ENCODE results near the gene BIRC2.

The BIRC2 gene

DNA sequence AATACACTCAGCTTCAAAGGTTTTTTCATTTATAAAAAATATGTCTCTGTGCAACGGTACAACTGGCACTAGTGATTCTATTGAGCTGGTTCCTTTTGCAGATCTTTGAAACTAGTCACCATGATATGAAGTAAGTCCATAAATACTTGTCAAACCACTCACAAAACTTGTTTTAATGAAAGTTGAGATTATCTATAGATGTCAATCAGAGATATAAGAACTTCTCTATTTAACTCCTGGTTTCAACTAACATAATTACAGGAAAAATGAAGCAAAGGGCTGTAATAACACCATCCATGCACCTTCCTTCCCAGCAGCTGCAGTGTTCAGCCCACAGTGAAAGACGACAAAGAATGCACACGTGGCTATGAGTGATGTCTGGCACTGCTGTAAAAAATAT, 60.9 kb downstream of the BIRC2 start (continued):
- TF ChIP-seq, protein P1, sequence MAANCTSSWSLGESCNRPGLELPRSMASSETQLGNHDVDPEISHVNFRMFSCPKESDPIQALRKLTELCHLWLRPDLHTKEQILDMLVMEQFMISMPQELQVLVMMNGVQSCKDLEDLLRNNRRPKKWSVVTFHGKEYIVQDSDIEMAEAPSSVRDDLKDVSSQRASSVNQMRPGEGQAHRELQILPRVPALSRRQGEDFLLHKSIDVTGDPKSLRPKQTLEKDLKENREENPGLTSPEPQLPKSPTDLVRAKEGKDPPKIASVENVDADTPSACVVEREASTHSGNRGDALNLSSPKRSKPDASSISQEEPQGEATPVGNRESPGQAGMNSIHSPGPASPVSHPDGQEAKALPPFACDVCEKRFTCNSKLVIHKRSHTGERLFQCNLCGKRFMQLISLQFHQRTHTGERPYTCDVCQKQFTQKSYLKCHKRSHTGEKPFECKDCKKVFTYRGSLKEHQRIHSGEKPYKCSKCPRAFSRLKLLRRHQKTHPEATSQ (tag by site-specific recombination; IDR thresholded peaks at IDR 0.05), result no peak
- TF ChIP-seq ZNF311 (tag by site-specific recombination; IDR thresholded peaks at IDR 0.05; ENCODE audit: borderline replicate concordance) (no peak), ZNF501 (tag by site-specific recombination; IDR thresholded peaks at IDR 0.05) (no peak), ZIC2 (tag by site-specific recombination; IDR thresholded peaks at IDR 0.05) (no peak), ZNF350 (tag by site-specific recombination; IDR thresholded peaks at IDR 0.05) (no peak), ZNF664 (tag by site-specific recombination; IDR thresholded peaks at IDR 0.05) (no peak), MEIS1 (CRISPR knock-in tag; IDR thresholded peaks at IDR 0.05; ENCODE audit: borderline replicate concordance) (no peak), ZNF37A (tag by site-specific recombination; IDR thresholded peaks at IDR 0.05) (no peak), ZNF701 (tag by site-specific recombination; IDR thresholded peaks at IDR 0.05) (no peak), ZBTB20 (tag by site-specific recombination; IDR thresholded peaks at IDR 0.05) (no peak), ZNF366 (tag by site-specific recombination; conservative IDR thresholded peaks at IDR 0.05) (no peak), ZNF211 (tag by site-specific recombination; IDR thresholded peaks at IDR 0.05; ENCODE audit: low read depth) (no peak)

DNA sequence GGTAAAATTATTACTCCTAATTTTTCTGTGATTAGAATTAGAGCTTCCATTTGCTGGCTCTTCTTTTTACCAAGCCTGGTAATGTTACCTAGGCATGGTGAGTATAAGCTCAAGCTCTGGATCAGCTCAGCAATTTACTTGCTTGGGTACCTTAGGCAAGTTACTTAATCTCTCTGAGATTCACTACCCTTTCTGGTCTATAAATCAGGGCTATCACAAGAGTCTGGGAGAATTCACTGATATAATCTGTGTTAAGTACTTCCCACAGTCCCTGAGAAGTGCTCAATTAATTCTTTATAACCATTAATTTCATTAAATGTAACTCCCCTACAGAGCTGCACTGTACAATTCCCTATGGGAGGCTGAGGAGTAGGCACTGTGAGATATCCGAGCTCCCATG, 61.3 kb downstream of the BIRC2 start:
- ChIA-PET CTCF (interaction anchor here (0.6 to 3.8 kb wide), 2 partner anchors 18 to 88 kb away, joined by 3 to 22 read pairs; no protein-coding TSS in a partner anchor), POLR2A (no interaction called here)
- H3K27ac ChIP-seq (ENCODE audit: extremely low read depth, low read depth, low read length), result no peak overlapping the region
- TF ChIP-seq WT1 (tag by site-specific recombination; IDR thresholded peaks at IDR 0.05) (no peak), KLF7 (tag by site-specific recombination; IDR thresholded peaks at IDR 0.05; ENCODE audit: borderline replicate concordance) (no peak), ZIC2 (tag by site-specific recombination; IDR thresholded peaks at IDR 0.05) (no peak), EGR2 (tag by site-specific recombination; IDR thresholded peaks at IDR 0.05; ENCODE audit: low read depth) (no peak), ZSCAN23 (tag by site-specific recombination; IDR thresholded peaks at IDR 0.05) (no peak), ZNF558 (tag by site-specific recombination; IDR thresholded peaks at IDR 0.05) (no peak), ZNF214 (tag by site-specific recombination; IDR thresholded peaks at IDR 0.05; ENCODE audit: borderline replicate concordance) (no peak)
- TF ChIP-seq, protein P2, sequence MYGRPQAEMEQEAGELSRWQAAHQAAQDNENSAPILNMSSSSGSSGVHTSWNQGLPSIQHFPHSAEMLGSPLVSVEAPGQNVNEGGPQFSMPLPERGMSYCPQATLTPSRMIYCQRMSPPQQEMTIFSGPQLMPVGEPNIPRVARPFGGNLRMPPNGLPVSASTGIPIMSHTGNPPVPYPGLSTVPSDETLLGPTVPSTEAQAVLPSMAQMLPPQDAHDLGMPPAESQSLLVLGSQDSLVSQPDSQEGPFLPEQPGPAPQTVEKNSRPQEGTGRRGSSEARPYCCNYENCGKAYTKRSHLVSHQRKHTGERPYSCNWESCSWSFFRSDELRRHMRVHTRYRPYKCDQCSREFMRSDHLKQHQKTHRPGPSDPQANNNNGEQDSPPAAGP (tag by site-specific recombination; IDR thresholded peaks at IDR 0.05), result no peak
- H3K4me3 ChIP-seq (ENCODE audit: low read depth, low read length), result no peak overlapping the region
- peaks cover 0 to 10% of the 10 kb centered on the region in 2 experiments; a peak in 1 of 3 replicates for H3K36me3 ChIP-seq (ENCODE audit: control insufficient read depth in 2 of 2, insufficient read depth in 1 of 2, low read length in 2 of 2)
- H3K9me3 ChIP-seq (ENCODE audit: control insufficient read depth, insufficient read depth, low read depth, low read length), result no peaks in the 10 kb centered on the region
- 0 out of 2 replicates have a peak, but pooled peaks cover 2% of the 10 kb centered on the region for H3K4me1 ChIP-seq (ENCODE audit: control insufficient read depth, insufficient read depth, low read length)

DNA sequence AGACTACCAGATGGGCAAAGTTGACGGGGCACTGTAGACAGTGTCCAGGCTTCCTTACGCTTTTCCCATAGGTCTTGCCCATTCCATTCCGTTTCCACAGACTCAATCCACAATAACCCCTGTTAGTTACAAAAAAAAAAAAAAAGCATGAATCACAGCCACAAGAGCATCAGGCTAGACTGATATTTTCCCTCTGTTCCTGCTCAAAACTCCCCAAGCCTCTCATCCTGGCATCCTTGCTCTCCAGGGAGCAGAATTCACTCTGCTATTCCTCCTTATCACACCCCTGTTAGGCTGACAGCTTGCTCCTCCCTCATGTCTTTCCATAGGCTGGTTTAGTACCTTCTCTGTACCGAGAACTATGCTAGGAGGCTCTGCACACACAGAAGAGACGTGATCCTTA, 63.4 kb downstream of the BIRC2 start:
- CTCF ChIA-PET, result no interaction called here
- Histone ChIP-seq H3K4me3 (ENCODE audit: low read depth, low read length) (no peak overlapping the region), H3K36me3 (ENCODE audit: control insufficient read depth in 2 of 2, insufficient read depth in 1 of 2, low read length in 2 of 2) (peaks cover 0 to 6% of the 10 kb centered on the region in 2 experiments; a peak in 1 of 3 replicates), H3K27ac (ENCODE audit: extremely low read depth, low read depth, low read length) (no peak overlapping the region), H3K4me1 (ENCODE audit: control insufficient read depth, insufficient read depth, low read length) (0 out of 2 replicates have a peak, but pooled peaks cover 2% of the 10 kb centered on the region), H3K9me3 (ENCODE audit: control insufficient read depth, insufficient read depth, low read depth, low read length) (no peaks in the 10 kb centered on the region)
- POLR2A ChIA-PET, result no interaction called here
- TF ChIP-seq, protein P3, sequence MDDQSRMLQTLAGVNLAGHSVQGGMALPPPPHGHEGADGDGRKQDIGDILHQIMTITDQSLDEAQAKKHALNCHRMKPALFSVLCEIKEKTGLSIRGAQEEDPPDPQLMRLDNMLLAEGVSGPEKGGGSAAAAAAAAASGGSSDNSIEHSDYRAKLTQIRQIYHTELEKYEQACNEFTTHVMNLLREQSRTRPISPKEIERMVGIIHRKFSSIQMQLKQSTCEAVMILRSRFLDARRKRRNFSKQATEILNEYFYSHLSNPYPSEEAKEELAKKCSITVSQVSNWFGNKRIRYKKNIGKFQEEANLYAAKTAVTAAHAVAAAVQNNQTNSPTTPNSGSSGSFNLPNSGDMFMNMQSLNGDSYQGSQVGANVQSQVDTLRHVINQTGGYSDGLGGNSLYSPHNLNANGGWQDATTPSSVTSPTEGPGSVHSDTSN (CRISPR knock-in tag; IDR thresholded peaks at IDR 0.05), result no peak
- TF ChIP-seq ZNF48 (tag by site-specific recombination; IDR thresholded peaks at IDR 0.05), result no peak
- TF ChIP-seq, protein P4, sequence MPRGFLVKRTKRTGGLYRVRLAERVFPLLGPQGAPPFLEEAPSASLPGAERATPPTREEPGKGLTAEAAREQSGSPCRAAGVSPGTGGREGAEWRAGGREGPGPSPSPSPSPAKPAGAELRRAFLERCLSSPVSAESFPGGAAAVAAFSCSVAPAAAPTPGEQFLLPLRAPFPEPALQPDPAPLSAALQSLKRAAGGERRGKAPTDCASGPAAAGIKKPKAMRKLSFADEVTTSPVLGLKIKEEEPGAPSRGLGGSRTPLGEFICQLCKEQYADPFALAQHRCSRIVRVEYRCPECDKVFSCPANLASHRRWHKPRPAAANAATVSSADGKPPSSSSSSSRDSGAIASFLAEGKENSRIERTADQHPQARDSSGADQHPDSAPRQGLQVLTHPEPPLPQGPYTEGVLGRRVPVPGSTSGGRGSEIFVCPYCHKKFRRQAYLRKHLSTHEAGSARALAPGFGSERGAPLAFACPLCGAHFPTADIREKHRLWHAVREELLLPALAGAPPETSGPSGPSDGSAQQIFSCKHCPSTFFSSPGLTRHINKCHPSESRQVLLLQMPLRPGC (tag by site-specific recombination; IDR thresholded peaks at IDR 0.05), result no peak
- no peak for TF ChIP-seq ZNF426 (tag by site-specific recombination; IDR thresholded peaks at IDR 0.05)
- no peak for TF ChIP-seq ZNF548 (tag by site-specific recombination; IDR thresholded peaks at IDR 0.05)
- TF ChIP-seq, protein P5, sequence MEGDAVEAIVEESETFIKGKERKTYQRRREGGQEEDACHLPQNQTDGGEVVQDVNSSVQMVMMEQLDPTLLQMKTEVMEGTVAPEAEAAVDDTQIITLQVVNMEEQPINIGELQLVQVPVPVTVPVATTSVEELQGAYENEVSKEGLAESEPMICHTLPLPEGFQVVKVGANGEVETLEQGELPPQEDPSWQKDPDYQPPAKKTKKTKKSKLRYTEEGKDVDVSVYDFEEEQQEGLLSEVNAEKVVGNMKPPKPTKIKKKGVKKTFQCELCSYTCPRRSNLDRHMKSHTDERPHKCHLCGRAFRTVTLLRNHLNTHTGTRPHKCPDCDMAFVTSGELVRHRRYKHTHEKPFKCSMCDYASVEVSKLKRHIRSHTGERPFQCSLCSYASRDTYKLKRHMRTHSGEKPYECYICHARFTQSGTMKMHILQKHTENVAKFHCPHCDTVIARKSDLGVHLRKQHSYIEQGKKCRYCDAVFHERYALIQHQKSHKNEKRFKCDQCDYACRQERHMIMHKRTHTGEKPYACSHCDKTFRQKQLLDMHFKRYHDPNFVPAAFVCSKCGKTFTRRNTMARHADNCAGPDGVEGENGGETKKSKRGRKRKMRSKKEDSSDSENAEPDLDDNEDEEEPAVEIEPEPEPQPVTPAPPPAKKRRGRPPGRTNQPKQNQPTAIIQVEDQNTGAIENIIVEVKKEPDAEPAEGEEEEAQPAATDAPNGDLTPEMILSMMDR (tag by site-specific recombination; IDR thresholded peaks at IDR 0.05), result no peak
- TF ChIP-seq ZBTB20 (tag by site-specific recombination; IDR thresholded peaks at IDR 0.05), result no peak
- no peak for TF ChIP-seq ZNF621 (tag by site-specific recombination; IDR thresholded peaks at IDR 0.05)
